Peyer's patch (tissue), 4 donors: Measurements from ENCODE around the gene CHAMP1.

ENCODE experiments used
- CTCF ChIP-seq, 6 experiments: fragments of 450-650 bp in 4 of 6; fragments of 200-600 bp in 2 of 6; sonication (generic) in 1 of 6; IDR thresholded peaks; one replicate each; pipeline ENCODE4 v1.5.1; 2017 to 2019; ENCODE audit warnings: antibody characterized with exemption in 6 of 6, mild to moderate bottlenecking in 3 of 6, moderate library complexity in 1 of 6
- POLR2A ChIP-seq, 2 donors: fragments of 450-650 bp; IDR thresholded peaks; one replicate each; pipeline ENCODE4 v1.5.1; 2017; ENCODE audit warnings: antibody characterized with exemption in 2 of 2, mild to moderate bottlenecking in 2 of 2, moderate library complexity in 2 of 2

DNA sequence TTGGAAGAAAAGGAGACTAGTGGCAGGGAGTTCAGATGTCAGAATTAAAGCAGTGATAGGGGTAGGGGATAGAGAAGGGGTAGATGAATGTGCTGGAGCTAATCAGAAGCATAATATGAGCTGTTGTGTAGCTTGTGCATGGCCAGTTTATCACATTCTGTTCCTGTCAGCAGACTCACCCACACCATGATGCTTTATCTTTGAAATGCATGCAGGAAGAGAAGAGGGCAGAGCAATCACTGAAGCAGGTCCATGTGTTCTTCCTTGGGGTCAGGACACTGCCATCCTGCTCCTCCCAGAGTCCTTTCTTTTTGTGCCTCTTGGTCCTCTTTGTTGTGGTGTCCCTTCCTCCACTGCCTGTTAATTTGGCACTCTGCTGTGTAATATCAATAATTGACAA, 5.8 kb downstream of the CHAMP1 start:
- TF ChIP-seq POLR2A (IDR thresholded peaks at IDR 0.05) (no peak), CTCF (IDR thresholded peaks at IDR 0.05) (no peak)
